Measurements from ENCODE around the gene HSD17B4. TPM values are rescaled to one million over a fixed set of nuclear protein-coding genes. Genes with fewer than 3 reads are reported as not detected.
A peak's percentile ranks its signal among the peaks of the same experiment; 100 is the strongest.
"Not testable (repeated sequence)": the region's sequence is repeated elsewhere in the genome, so short reads cannot be mapped to it uniquely, and the experiment has no call there.

HSD17B4 gene
- total and polyA plus RNA-seq, 2 experiments from 2014 or later, result 208 to 281 TPM

GRCh38 chr5:119445544-119445943 is 6.8 kb upstream of the HSD17B4 start:
- H4K20me1 ChIP-seq (ENCODE audit: insufficient read depth, poor library complexity, severe bottlenecking), result no peaks in the 10 kb centered on the region
- no peaks in the 10 kb centered on the region for H3K36me3 ChIP-seq (replicated peaks; ENCODE audit: insufficient read depth, low read depth)
- no peak for DNase-seq (ENCODE audit: low spot score)
- H3K4me3 ChIP-seq, result no peak overlapping the region
- H3K4me2 ChIP-seq, result no peak overlapping the region
- no peaks in the 10 kb centered on the region for H3K27me3 ChIP-seq
- H3K9me2 ChIP-seq (replicated peaks; ENCODE audit: insufficient read depth), result no peaks in the 10 kb centered on the region
- H3K27ac ChIP-seq, result no peak overlapping the region
- no peaks in the 10 kb centered on the region for H3K9me3 ChIP-seq (ENCODE audit: low read depth)
- no peak overlapping the region for H2AFZ ChIP-seq
- 84% methylated on average over 13 of the region's 13 CpGs for WGBS (ENCODE audit: low lambda C conversion rate, missing lambda C conversion rate)
- no peaks in the 10 kb centered on the region for H3K79me2 ChIP-seq
- TF ChIP-seq CTCF (IDR thresholded peaks at IDR 0.05; ENCODE audit: poor library complexity) (no peak), EZH2phosphoT487 (IDR thresholded peaks at IDR 0.05; ENCODE audit: low read depth, severe bottlenecking, unreplicated experiment) (no peak), EZH2 (IDR thresholded peaks at IDR 0.05; ENCODE audit: borderline replicate concordance) (no peak)
- no peaks in the 10 kb centered on the region for H3K4me1 ChIP-seq (ENCODE audit: insufficient read depth)

GRCh38 chr5:119449882-119450281 is 2.4 kb upstream of the HSD17B4 start:
- peaks cover 17% of the 10 kb centered on the region for H3K79me2 ChIP-seq
- no peaks in the 10 kb centered on the region for H3K9me2 ChIP-seq (replicated peaks; ENCODE audit: insufficient read depth)
- H4K20me1 ChIP-seq (ENCODE audit: insufficient read depth, poor library complexity, severe bottlenecking), result peaks cover 2% of the 10 kb centered on the region
- no peaks in the 10 kb centered on the region for H3K27me3 ChIP-seq
- H3K4me3 ChIP-seq, result no peak overlapping the region
- DNase-seq (ENCODE audit: low spot score), result no peak
- TF ChIP-seq CTCF (IDR thresholded peaks at IDR 0.05; ENCODE audit: poor library complexity) (no peak), EZH2 (IDR thresholded peaks at IDR 0.05; ENCODE audit: borderline replicate concordance) (no peak), EZH2phosphoT487 (IDR thresholded peaks at IDR 0.05; ENCODE audit: low read depth, severe bottlenecking, unreplicated experiment) (no peak)
- H3K4me2 ChIP-seq, result no peak overlapping the region
- WGBS (ENCODE audit: low lambda C conversion rate, missing lambda C conversion rate), result 94% methylated on average over 3 of the region's 3 CpGs
- peaks cover 15% of the 10 kb centered on the region for H3K4me1 ChIP-seq (ENCODE audit: insufficient read depth)
- no peaks in the 10 kb centered on the region for H3K9me3 ChIP-seq (ENCODE audit: low read depth)
- no peak overlapping the region for H2AFZ ChIP-seq
- no peak overlapping the region for H3K27ac ChIP-seq
- no peaks in the 10 kb centered on the region for H3K36me3 ChIP-seq (replicated peaks; ENCODE audit: insufficient read depth, low read depth)

- H3K36me3 ChIP-seq (replicated peaks; ENCODE audit: insufficient read depth, low read depth); H3K4me3 ChIP-seq; H2AFZ ChIP-seq; H3K9me2 ChIP-seq (replicated peaks; ENCODE audit: insufficient read depth); H4K20me1 ChIP-seq (ENCODE audit: insufficient read depth, poor library complexity, severe bottlenecking); H3K9me3 ChIP-seq (ENCODE audit: low read depth); H3K4me2 ChIP-seq; H3K27me3 ChIP-seq; H3K27ac ChIP-seq; DNase-seq (ENCODE audit: low spot score): not testable (repeated sequence)
- 90% methylated on average over 4 of the region's 4 CpGs for WGBS (ENCODE audit: low lambda C conversion rate, missing lambda C conversion rate)
- Histone ChIP-seq H3K79me2 (peaks cover 24% of the 10 kb centered on the region), H3K4me1 (ENCODE audit: insufficient read depth) (peaks cover 15% of the 10 kb centered on the region)
Observed at GRCh38 chr5:119450627-119451026, 1.7 kb upstream of the HSD17B4 start.

GRCh38 chr5:119451561-119451960 is 736 bp upstream of the HSD17B4 start:
- no peaks in the 10 kb centered on the region for H3K27me3 ChIP-seq
- TF ChIP-seq CTCF (IDR thresholded peaks at IDR 0.05; ENCODE audit: poor library complexity), result no peak
- H2AFZ ChIP-seq, result peak overlapping the region; percentile 85
- 94% methylated on average over 4 of the region's 4 CpGs for WGBS (ENCODE audit: low lambda C conversion rate, missing lambda C conversion rate)
- H3K9me3 ChIP-seq (ENCODE audit: low read depth), result no peaks in the 10 kb centered on the region
- peak overlapping the region; percentile 19 for H3K4me3 ChIP-seq
- peaks cover 15% of the 10 kb centered on the region for H3K4me1 ChIP-seq (ENCODE audit: insufficient read depth)
- no peaks in the 10 kb centered on the region for H3K36me3 ChIP-seq (replicated peaks; ENCODE audit: insufficient read depth, low read depth)
- H4K20me1 ChIP-seq (ENCODE audit: insufficient read depth, poor library complexity, severe bottlenecking), result peaks cover 2% of the 10 kb centered on the region
- DNase-seq (ENCODE audit: low spot score), result no peak
- H3K79me2 ChIP-seq, result peaks cover 34% of the 10 kb centered on the region
- peak overlapping the region; percentile 98 for H3K27ac ChIP-seq
- no peaks in the 10 kb centered on the region for H3K9me2 ChIP-seq (replicated peaks; ENCODE audit: insufficient read depth)
- H3K4me2 ChIP-seq, result peak overlapping the region; percentile 80

Measured in hepatocyte (in vitro differentiated cells).